Measurements from ENCODE around the gene C12orf75. TPM values are rescaled to one million over a fixed set of nuclear protein-coding genes. Genes with fewer than 3 reads are reported as not detected.

Gene C12orf75
- total RNA-seq, 2 experiments from 2014 or later: 16.7 to 17.0 TPM

- intact Hi-C loops (cut with DNase I, micrococcal nuclease): no loop called here
- peaks cover 5% of the 10 kb centered on the region for H3K4me1 Mint-ChIP-seq (ENCODE audit: low read depth)
- DNase-seq (no peak), ATAC-seq (ENCODE audit: poor library complexity) (no peak)
- H3K4me1 ChIP-seq (ENCODE audit: insufficient read depth, low read length): no peaks in the 10 kb centered on the region
- H3K9me3 ChIP-seq (ENCODE audit: control insufficient read depth in 1 of 2, insufficient read depth in 1 of 2, low read length in 2 of 2): no peaks in the 10 kb centered on the region
- no peaks in the 10 kb centered on the region for H3K36me3 Mint-ChIP-seq (ENCODE audit: low read depth)
- CTCF ChIA-PET: no interaction called here
- POLR2A ChIA-PET: interaction anchor here (1.2 kb wide), 1 partner anchor 19 kb away, joined by 4 read pairs; the partner anchor contains the start of gene C12orf75
- H3K9me3 Mint-ChIP-seq: no peaks in the 10 kb centered on the region
- no peaks in the 10 kb centered on the region for H3K27me3 ChIP-seq (ENCODE audit: control insufficient read depth in 1 of 2, insufficient read depth in 2 of 2, low read length in 2 of 2)
- H3K36me3 ChIP-seq (ENCODE audit: insufficient read depth, low read length): no peaks in the 10 kb centered on the region
- H3K27me3 Mint-ChIP-seq: no peaks in the 10 kb centered on the region
- no peak overlapping the region for H3K4me3 Mint-ChIP-seq
- TF ChIP-seq CTCF (IDR thresholded peaks at IDR 0.05): no peak
- no peak overlapping the region for H3K27ac Mint-ChIP-seq
- H3K27ac ChIP-seq (ENCODE audit: low read depth in 1 of 2, low read length in 2 of 2): no peak overlapping the region
- no peak overlapping the region for H3K4me3 ChIP-seq (ENCODE audit: low read length)
Measured at GRCh38 chr12:105349138-105349537, 18.6 kb downstream of the C12orf75 start.

GRCh38 chr12:105351523-105351922 lies 21.0 kb downstream of the C12orf75 start:
- no peaks in the 10 kb centered on the region for H3K9me3 ChIP-seq (ENCODE audit: control insufficient read depth in 1 of 2, insufficient read depth in 1 of 2, low read length in 2 of 2)
- no peaks in the 10 kb centered on the region for H3K36me3 Mint-ChIP-seq (ENCODE audit: low read depth)
- DNase-seq (no peak), ATAC-seq (ENCODE audit: poor library complexity) (no peak)
- no peaks in the 10 kb centered on the region for H3K9me3 Mint-ChIP-seq
- H3K36me3 ChIP-seq (ENCODE audit: insufficient read depth, low read length): no peaks in the 10 kb centered on the region
- H3K4me3 ChIP-seq (ENCODE audit: low read length): no peak overlapping the region
- H3K27me3 ChIP-seq (ENCODE audit: control insufficient read depth in 1 of 2, insufficient read depth in 2 of 2, low read length in 2 of 2): no peaks in the 10 kb centered on the region
- TF ChIP-seq CTCF (IDR thresholded peaks at IDR 0.05): no peak
- peaks cover 12% of the 10 kb centered on the region for H3K4me1 Mint-ChIP-seq (ENCODE audit: low read depth)
- H3K27ac ChIP-seq (ENCODE audit: low read depth in 1 of 2, low read length in 2 of 2): no peak overlapping the region
- no peaks in the 10 kb centered on the region for H3K27me3 Mint-ChIP-seq
- no peak overlapping the region for H3K4me3 Mint-ChIP-seq
- H3K27ac Mint-ChIP-seq: no peak overlapping the region
- intact Hi-C loops (cut with DNase I, micrococcal nuclease): no loop called here
- ChIA-PET POLR2A (no interaction called here), CTCF (no interaction called here)
- no peaks in the 10 kb centered on the region for H3K4me1 ChIP-seq (ENCODE audit: insufficient read depth, low read length)

- Mint-ChIP-seq H3K4me3 (no peak overlapping the region), H3K4me1 (ENCODE audit: low read depth) (peaks cover 12% of the 10 kb centered on the region), H3K27me3 (no peaks in the 10 kb centered on the region), H3K9me3 (no peaks in the 10 kb centered on the region), H3K27ac (no peak overlapping the region), H3K36me3 (ENCODE audit: low read depth) (no peaks in the 10 kb centered on the region)
- Histone ChIP-seq H3K4me1 (ENCODE audit: insufficient read depth, low read length) (peaks cover 4% of the 10 kb centered on the region), H3K4me3 (ENCODE audit: low read length) (no peak overlapping the region), H3K27me3 (ENCODE audit: control insufficient read depth in 1 of 2, insufficient read depth in 2 of 2, low read length in 2 of 2) (no peaks in the 10 kb centered on the region), H3K27ac (ENCODE audit: low read depth in 1 of 2, low read length in 2 of 2) (no peak overlapping the region), H3K9me3 (ENCODE audit: control insufficient read depth in 1 of 2, insufficient read depth in 1 of 2, low read length in 2 of 2) (no peaks in the 10 kb centered on the region), H3K36me3 (ENCODE audit: insufficient read depth, low read length) (no peaks in the 10 kb centered on the region)
- DNase-seq (no peak), ATAC-seq (ENCODE audit: poor library complexity) (no peak)
- intact Hi-C loops (cut with DNase I, micrococcal nuclease): no loop called here
- no peak for TF ChIP-seq CTCF (IDR thresholded peaks at IDR 0.05)
- ChIA-PET CTCF (no interaction called here), POLR2A (no interaction called here)
Measured at GRCh38 chr12:105352052-105352451, 21.6 kb downstream of the C12orf75 start.

Data from CD4-positive, alpha-beta T cell (primary cell).